ENCODE results near the gene ELOVL3. TPM values are rescaled to one million over a fixed set of nuclear protein-coding genes. Genes with fewer than 3 reads are reported as not detected.
A peak's percentile ranks its signal among the peaks of the same experiment; 100 is the strongest.

Gene ELOVL3
- total and polyA plus RNA-seq, 2 of the 4 experiments (the other 2 are of a cell fraction) = 0.09 to 0.36 TPM

- TF ChIP-seq MAZ (IDR thresholded peaks at IDR 0.05; ENCODE audit: borderline replicate concordance, low read depth, low read length) = no peak
- no peak for TF ChIP-seq POLR2A (IDR thresholded peaks at IDR 0.05; ENCODE audit: low read depth, low read length)
- no peak for TF ChIP-seq ELK1 (IDR thresholded peaks at IDR 0.05; ENCODE audit: borderline replicate concordance, low read depth, low read length)
- TF ChIP-seq MXI1 (IDR thresholded peaks at IDR 0.05; ENCODE audit: borderline replicate concordance, low read depth, low read length) = no peak
- no peak for TF ChIP-seq MAFK (IDR thresholded peaks at IDR 0.05; ENCODE audit: low read depth, low read length)
- TF ChIP-seq SMC3 (IDR thresholded peaks at IDR 0.05; ENCODE audit: low read depth, low read length) = no peak
- TF ChIP-seq CHD1 (IDR thresholded peaks at IDR 0.05; ENCODE audit: low read depth, low read length) = no peak
- no peak for TF ChIP-seq RAD21 (IDR thresholded peaks at IDR 0.05; ENCODE audit: low read length)
- TF ChIP-seq BHLHE40 (IDR thresholded peaks at IDR 0.05; ENCODE audit: low read depth, low read length) = no peak
- no peak for TF ChIP-seq USF2 (IDR thresholded peaks at IDR 0.05; ENCODE audit: low read depth, low read length)
- TF ChIP-seq CEBPB (IDR thresholded peaks at IDR 0.05; ENCODE audit: low read depth, low read length) = no peak
- no peak for TF ChIP-seq NFE2L2 (IDR thresholded peaks at IDR 0.05; ENCODE audit: low read depth, low read length)
- TF ChIP-seq RCOR1 (IDR thresholded peaks at IDR 0.05; ENCODE audit: insufficient replicate concordance, low read length) = no peak
- no peak for TF ChIP-seq FOS (IDR thresholded peaks at IDR 0.05; ENCODE audit: low read depth, low read length)
- TF ChIP-seq RFX5 (IDR thresholded peaks at IDR 0.05; ENCODE audit: low read depth, low read length) = no peak
- TF ChIP-seq CTCF (conservative IDR thresholded peaks at IDR 0.05; ENCODE audit: low read depth, low read length) = no peak
- no peak overlapping the region for H4K8ac ChIP-seq (ENCODE audit: low read depth in 2 of 2, low read length in 2 of 2)
- no peak overlapping the region for H2BK15ac ChIP-seq (ENCODE audit: low read depth, low read length)
- no peak overlapping the region for H2BK20ac ChIP-seq (ENCODE audit: low read depth, low read length)
- no peak overlapping the region for H2BK120ac ChIP-seq (ENCODE audit: low read depth, low read length)
- POLR2A ChIA-PET (ENCODE audit: unreplicated experiment) = no interaction called here
- H3K4me3 ChIP-seq (ENCODE audit: insufficient read depth, low read depth, low read length) = peak overlapping the region; percentile 33
- peaks cover 23% of the 10 kb centered on the region for H3K27me3 ChIP-seq (ENCODE audit: control insufficient read depth, insufficient read depth, low read length)
- no peak overlapping the region for H3K56ac ChIP-seq (ENCODE audit: extremely low read depth, insufficient read depth, low read length)
- ATAC-seq (ENCODE audit: low read depth) (no peak), DNase-seq (no peak)
- no peaks in the 10 kb centered on the region for H3K79me1 ChIP-seq (ENCODE audit: low read depth in 1 of 2, low read length in 2 of 2)
- no peak overlapping the region for H3K4ac ChIP-seq (ENCODE audit: low read depth, low read length)
- H4K91ac ChIP-seq (ENCODE audit: insufficient read depth, low read depth, low read length) = no peak overlapping the region
- H3K9me3 ChIP-seq (ENCODE audit: control insufficient read depth, insufficient read depth, low read length) = no peaks in the 10 kb centered on the region
- H4K5ac ChIP-seq (ENCODE audit: low read depth, low read length) = no peak overlapping the region
- H3K14ac ChIP-seq (replicated peaks; ENCODE audit: low read depth, low read length) = no peak overlapping the region
- in situ Hi-C loops (cut with MboI; ENCODE audit: low sequenced_read_pairs) = loop anchor here (5.0 to 10.0 kb wide), 3 partner anchors 59 to 258 kb away; no protein-coding TSS in a partner anchor
- WGBS, 2 experiments (ENCODE audit: extremely low coverage in 2 of 2, insufficient read length in 1 of 2) = 61% methylated on average over 6 of the region's 8 CpGs; no CpG with 5 or more reads in 1 of the 2 experiments
- CTCF ChIA-PET = interaction anchor here (1.2 to 1.7 kb wide), 2 partner anchors 57 to 126 kb away, joined by 6 to 8 read pairs; no protein-coding TSS in a partner anchor
- no peak overlapping the region for H2AK9ac ChIP-seq (replicated peaks; ENCODE audit: low read depth, low read length, poor library complexity)
- H3K23ac ChIP-seq (ENCODE audit: low read depth, low read length) = no peak overlapping the region
- peak overlapping the region; percentile 95 for H2AFZ ChIP-seq (replicated peaks; ENCODE audit: low read length, poor library complexity)
- peaks cover 11% of the 10 kb centered on the region for H3K4me1 ChIP-seq (ENCODE audit: control insufficient read depth, insufficient read depth, low read length)
- H3K9me1 ChIP-seq (ENCODE audit: insufficient read depth, low read length) = 0 out of 2 replicates have a peak, but pooled peaks cover 3% of the 10 kb centered on the region
- intact Hi-C loops (cut with micrococcal nuclease) = loop anchor here (10.0 kb wide), 1 partner anchor 358 kb away; no protein-coding TSS in a partner anchor
- H3K4me2 ChIP-seq (ENCODE audit: low read depth, low read length) = peak overlapping the region; percentile 84
- H3K18ac ChIP-seq (ENCODE audit: low read depth, low read length) = no peak overlapping the region
- no peaks in the 10 kb centered on the region for H3K36me3 ChIP-seq (ENCODE audit: control insufficient read depth, insufficient read depth, low read length)
- BruUV-seq (replicated peaks) = no TSS peak
- no peak overlapping the region for H2BK5ac ChIP-seq (ENCODE audit: low read depth, low read length, poor library complexity, severe bottlenecking)
- no peak overlapping the region for H3K27ac ChIP-seq (ENCODE audit: insufficient read depth, low read length)
- peaks cover 10% of the 10 kb centered on the region for H4K20me1 ChIP-seq (ENCODE audit: insufficient read depth, low read length)
- H2AK5ac ChIP-seq (ENCODE audit: low read depth, low read length) = no peak overlapping the region
- dilution Hi-C loops (cut with HindIII; ENCODE audit: low sequenced_read_pairs, unreplicated experiment) = no loop called here
- H3K9ac ChIP-seq (ENCODE audit: low read depth, low read length) = no peak overlapping the region
Observed at GRCh38 chr10:102226542-102226870, 407 bp downstream of the ELOVL3 start.

Measured in IMR-90 (cell line).